Measurements from ENCODE around the gene ZNF488. TPM values are rescaled to one million over a fixed set of nuclear protein-coding genes. Genes with fewer than 3 reads are reported as not detected.
"Not testable (repeated sequence)": the region's sequence is repeated elsewhere in the genome, so short reads cannot be mapped to it uniquely, and the experiment has no call there.

ZNF488 gene
- total RNA-seq, 1 donor from 2014 or later = under 0.01 TPM

DNA sequence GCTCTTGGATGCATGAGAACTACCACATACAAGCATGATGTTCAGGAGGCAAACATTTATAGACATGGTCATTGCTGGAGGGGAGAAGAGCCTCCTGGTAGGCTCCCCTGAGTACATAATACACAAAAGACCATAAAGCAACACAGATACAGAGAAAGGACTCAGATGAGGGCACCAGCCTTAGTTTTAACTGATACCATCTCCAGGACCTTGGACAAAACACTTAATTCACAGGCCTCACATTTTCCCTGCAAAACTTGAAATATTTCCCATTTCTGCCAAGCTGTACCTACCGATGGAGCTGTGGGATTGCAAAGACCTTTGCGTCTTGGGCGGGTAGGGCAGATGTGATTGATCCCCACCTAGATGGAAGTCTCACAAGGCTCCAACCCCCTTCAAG is 16.7 kb upstream of the ZNF488 start:
- H3K36me3 ChIP-seq (ENCODE audit: control insufficient read depth, insufficient read depth, low read length) = no peaks in the 10 kb centered on the region
- no peaks in the 10 kb centered on the region for H3K27me3 ChIP-seq (ENCODE audit: control insufficient read depth, insufficient read depth, low read length)
- TF ChIP-seq CTCF (IDR thresholded peaks at IDR 0.05; ENCODE audit: insufficient read depth, low read length, severe bottlenecking) = no peak
- H3K4me3 ChIP-seq (ENCODE audit: low read depth, low read length) = no peak overlapping the region
- FAIRE-seq (no peak), DNase-seq (ENCODE audit: low read depth) (no peak)

GRCh38 chr10:47400251-47400650 is 16.2 kb upstream of the ZNF488 start:
- FAIRE-seq = no peak
- H3K4me3 ChIP-seq (ENCODE audit: low read depth, low read length) = no peak overlapping the region
- no peaks in the 10 kb centered on the region for H3K27me3 ChIP-seq (ENCODE audit: control insufficient read depth, insufficient read depth, low read length)
- TF ChIP-seq CTCF (IDR thresholded peaks at IDR 0.05; ENCODE audit: insufficient read depth, low read length, severe bottlenecking) = no peak
- H3K36me3 ChIP-seq (ENCODE audit: control insufficient read depth, insufficient read depth, low read length) = no peaks in the 10 kb centered on the region
- no peak for DNase-seq (ENCODE audit: low read depth)

GRCh38 chr10:47397256-47397655 is 13.2 kb upstream of the ZNF488 start:
- FAIRE-seq (no peak), DNase-seq (ENCODE audit: low read depth) (no peak)
- TF ChIP-seq CTCF (IDR thresholded peaks at IDR 0.05; ENCODE audit: insufficient read depth, low read length, severe bottlenecking) = no peak
- no peak overlapping the region for H3K4me3 ChIP-seq (ENCODE audit: low read depth, low read length)
- no peaks in the 10 kb centered on the region for H3K27me3 ChIP-seq (ENCODE audit: control insufficient read depth, insufficient read depth, low read length)
- H3K36me3 ChIP-seq (ENCODE audit: control insufficient read depth, insufficient read depth, low read length) = no peaks in the 10 kb centered on the region

GRCh38 chr10:47396311-47396717 is 12.2 kb upstream of the ZNF488 start:
- no peaks in the 10 kb centered on the region for H3K27me3 ChIP-seq (ENCODE audit: control insufficient read depth, insufficient read depth, low read length)
- no peak for TF ChIP-seq CTCF (IDR thresholded peaks at IDR 0.05; ENCODE audit: insufficient read depth, low read length, severe bottlenecking)
- H3K4me3 ChIP-seq (ENCODE audit: low read depth, low read length) = no peak overlapping the region
- DNase-seq (ENCODE audit: low read depth) (peak; percentile 97), FAIRE-seq (no peak)
- H3K36me3 ChIP-seq (ENCODE audit: control insufficient read depth, insufficient read depth, low read length) = no peaks in the 10 kb centered on the region

DNA sequence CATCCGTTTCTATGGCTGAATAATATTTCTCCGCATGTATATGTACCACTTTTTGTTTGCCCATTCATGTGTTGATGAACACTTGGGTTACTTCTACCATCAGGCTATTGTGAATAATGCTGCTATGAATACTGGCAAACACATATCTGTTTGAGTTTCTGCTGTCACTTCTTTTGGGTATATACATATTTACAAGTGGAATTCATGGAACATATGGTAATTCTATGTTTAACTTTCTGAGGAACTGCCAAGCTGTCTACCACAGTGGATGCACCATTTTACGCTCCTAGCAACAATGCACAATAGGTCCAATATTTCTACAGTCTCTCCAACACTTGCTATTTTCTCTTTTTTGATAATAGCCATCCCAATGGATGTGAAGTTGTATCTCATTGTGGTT is 5.5 kb upstream of the ZNF488 start:
- Histone ChIP-seq H3K36me3 (ENCODE audit: control insufficient read depth, insufficient read depth, low read length) (no peaks in the 10 kb centered on the region), H3K27me3 (ENCODE audit: control insufficient read depth, insufficient read depth, low read length) (no peaks in the 10 kb centered on the region), H3K4me3 (ENCODE audit: low read depth, low read length) (no peak overlapping the region)
- no peak for DNase-seq (ENCODE audit: low read depth)
- FAIRE-seq = no peak
- TF ChIP-seq CTCF (IDR thresholded peaks at IDR 0.05; ENCODE audit: insufficient read depth, low read length, severe bottlenecking) = no peak

DNA sequence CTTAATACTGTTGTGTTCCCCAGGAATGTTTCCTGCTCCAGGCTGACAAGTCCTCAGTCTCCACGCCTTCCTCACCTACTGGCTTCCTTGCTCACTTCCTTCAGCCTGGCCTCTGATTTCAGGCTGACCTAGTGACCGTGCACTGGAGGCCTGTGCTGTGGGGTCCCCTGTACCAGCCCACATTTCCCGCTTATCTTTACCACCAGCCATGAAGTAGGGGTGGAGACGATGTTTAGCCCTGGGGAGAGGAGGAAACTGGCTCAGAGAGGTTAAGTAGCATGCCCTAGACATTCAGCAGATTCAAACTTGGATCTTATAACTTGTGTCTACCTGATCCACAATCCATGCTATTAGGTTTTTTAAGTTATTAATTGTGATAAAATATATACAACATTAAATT is 4.8 kb upstream of the ZNF488 start:
- Histone ChIP-seq H3K4me3 (ENCODE audit: low read depth, low read length) (no peak overlapping the region), H3K27me3 (ENCODE audit: control insufficient read depth, insufficient read depth, low read length) (no peaks in the 10 kb centered on the region), H3K36me3 (ENCODE audit: control insufficient read depth, insufficient read depth, low read length) (no peaks in the 10 kb centered on the region)
- DNase-seq (ENCODE audit: low read depth) (no peak), FAIRE-seq (no peak)
- no peak for TF ChIP-seq CTCF (IDR thresholded peaks at IDR 0.05; ENCODE audit: insufficient read depth, low read length, severe bottlenecking)

DNA sequence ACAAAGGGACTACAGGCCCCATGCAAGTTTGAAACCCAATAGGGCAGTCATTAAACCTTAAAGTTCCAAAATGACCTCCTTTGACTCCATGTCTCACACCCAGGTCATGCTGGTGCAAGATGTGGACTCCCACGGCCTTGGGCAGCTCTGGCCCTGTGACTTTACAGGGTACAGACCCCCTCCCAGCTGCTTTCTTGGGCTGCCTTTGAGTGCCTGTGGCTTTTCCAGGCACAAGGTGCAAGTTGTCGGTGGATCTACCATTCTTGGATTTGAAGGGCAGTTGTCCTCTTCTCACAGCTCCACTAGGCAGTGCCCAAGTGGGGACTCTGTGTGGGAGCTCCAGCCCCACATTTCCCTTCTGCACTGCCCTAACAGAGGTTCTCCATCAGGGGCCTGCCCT is 2.0 kb upstream of the ZNF488 start:
- DNase-seq (ENCODE audit: low read depth) = not testable (repeated sequence)

More for the DNA sequence above, 2.0 kb upstream of the ZNF488 start:
- not testable (repeated sequence) for H3K36me3 ChIP-seq (ENCODE audit: control insufficient read depth, insufficient read depth, low read length); H3K4me3 ChIP-seq (ENCODE audit: low read depth, low read length); FAIRE-seq; H3K27me3 ChIP-seq (ENCODE audit: control insufficient read depth, insufficient read depth, low read length)

All from bronchial epithelial cell (primary cell).